DMS153 (cell line): ENCODE data around the gene DNAJC15.
"Not testable (repeated sequence)": the region's sequence is repeated elsewhere in the genome, so short reads cannot be mapped to it uniquely, and the experiment has no call there.

Source experiments
- DNase-seq: peaks from one replicate; lab custom pipeline; 2025; lab: John Stamatoyannopoulos, UW

The DNAJC15 gene

GRCh38 chr13:43005460-43006236 is 17.7 kb upstream of the DNAJC15 start:
- DNase-seq, result no peak

DNA sequence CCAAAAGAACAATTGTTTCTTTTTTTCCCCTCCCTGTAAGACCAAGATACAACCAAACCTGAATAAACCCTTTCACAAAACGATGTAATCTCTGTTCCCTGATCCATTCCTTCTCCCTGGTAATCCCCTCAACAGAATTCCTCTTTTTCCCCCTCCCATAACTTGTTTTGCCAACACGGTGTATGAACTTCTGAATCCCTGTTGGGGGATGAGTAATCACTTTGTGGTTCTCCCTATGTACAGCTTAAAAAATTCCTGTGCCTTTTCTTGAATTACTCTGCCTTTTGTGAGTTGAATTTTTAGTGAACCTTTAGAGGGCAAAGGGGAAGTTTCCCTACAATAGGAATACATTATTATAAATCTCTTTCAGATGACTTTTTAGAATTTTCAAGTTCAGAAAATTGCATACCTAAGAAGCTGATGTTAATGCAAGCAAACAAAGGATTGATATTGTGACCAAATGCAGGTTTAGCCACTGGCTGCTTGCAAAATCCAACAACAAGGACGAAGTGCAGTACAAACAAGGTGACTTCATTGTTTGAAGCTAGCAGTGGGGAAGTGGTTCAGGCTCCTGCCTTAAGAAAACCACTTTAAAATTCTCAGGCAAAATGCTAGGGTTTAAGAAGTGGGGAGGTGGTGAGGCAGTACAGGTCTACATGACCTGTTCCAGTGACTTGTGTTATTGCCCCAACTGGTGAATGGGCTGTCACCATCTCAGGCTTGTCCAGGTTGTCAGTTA is 16.3 kb upstream of the DNAJC15 start:
- no peak for DNase-seq

DNA sequence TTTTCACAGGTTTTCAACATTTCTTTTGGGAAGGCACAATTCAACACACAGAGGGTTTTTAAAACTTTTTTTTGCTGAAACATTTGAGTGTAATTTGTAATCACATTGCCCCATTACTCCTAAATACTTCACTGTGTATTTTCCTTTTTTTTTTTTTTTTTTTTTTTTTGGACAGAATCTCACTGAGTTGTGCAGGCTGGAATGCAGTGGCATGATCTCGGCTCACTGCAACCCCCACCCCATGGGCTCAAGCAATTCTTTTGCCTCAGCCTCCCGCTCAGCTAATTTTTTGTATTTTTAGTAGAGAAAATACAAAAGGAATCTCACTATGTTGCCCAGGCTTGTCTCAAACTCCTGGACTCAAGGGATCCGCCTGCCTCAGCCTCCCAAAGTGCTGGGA is 14.8 kb upstream of the DNAJC15 start:
- no peak for DNase-seq

GRCh38 chr13:43009506-43009905 is 13.9 kb upstream of the DNAJC15 start:
- no peak for DNase-seq

DNA sequence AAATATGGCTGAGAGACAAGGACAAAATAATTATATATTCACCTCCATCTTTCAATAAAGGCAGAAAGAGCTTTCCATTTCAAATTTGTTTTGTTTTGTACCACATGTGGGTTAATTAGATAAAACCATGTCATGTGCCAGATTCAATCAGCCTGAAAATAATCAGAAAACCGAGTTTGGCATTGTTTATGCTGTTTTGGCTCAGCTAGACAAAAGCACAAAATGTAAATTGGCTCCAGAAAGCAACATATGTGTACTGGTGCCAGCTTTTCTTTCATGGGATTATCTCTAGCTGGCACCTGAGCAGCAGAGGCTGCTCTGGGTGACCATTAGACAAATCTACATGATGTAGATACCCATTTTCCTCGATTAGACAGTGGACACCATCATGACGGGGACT is 9.2 kb upstream of the DNAJC15 start:
- DNase-seq, result no peak

GRCh38 chr13:43016226-43016625 is 7.2 kb upstream of the DNAJC15 start:
- no peak for DNase-seq

GRCh38 chr13:43019811-43020210 is 3.6 kb upstream of the DNAJC15 start:
- DNase-seq, result no peak

GRCh38 chr13:43020794-43021193 is 2.6 kb upstream of the DNAJC15 start:
- DNase-seq, result no peak

DNA sequence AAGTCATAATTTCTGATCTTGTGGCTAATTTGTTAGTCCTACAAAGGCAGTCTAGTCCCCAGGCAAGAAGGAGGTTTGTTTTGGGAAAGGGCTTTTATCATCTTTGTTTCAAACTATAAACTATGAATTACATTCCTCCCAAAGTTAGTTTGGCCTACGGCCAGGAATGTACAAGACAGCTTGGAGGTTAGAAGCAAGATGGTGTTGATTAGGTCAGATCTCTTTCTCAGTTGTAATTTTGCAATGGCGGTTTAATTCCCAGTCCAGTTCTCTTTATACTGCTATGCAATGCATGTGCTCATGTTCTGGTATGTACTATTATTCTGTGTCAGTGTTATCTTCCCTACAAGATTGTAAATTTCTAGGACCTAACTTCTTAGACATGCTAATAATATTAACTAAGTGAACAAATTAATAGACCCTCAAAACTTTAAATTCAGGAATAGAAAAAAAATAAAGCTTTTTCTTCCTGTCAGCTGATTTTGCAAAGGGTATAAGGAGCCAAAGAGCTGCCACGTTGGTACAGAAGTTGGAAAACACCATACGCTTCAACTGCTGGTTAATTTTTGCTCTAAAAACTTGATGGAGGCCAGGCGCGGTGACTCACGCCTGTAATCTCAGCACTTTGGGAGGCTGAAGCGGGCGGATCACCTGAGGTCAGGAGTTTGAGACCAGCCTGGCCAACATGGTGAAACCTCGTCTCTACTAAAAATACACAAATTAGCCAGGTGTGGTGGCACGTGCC is 1.3 kb upstream of the DNAJC15 start:
- no peak for DNase-seq

GRCh38 chr13:43022934-43023288 is 475 bp upstream of the DNAJC15 start:
- DNase-seq, result no peak

GRCh38 chr13:43026262-43026661 is 2.9 kb downstream of the DNAJC15 start:
- no peak for DNase-seq

GRCh38 chr13:43030548-43030947 is 7.2 kb downstream of the DNAJC15 start:
- no peak for DNase-seq

GRCh38 chr13:43031881-43032280 is 8.5 kb downstream of the DNAJC15 start:
- no peak for DNase-seq

- no peak for DNase-seq
These were observed 9.7 kb downstream of the DNAJC15 start for GRCh38 chr13:43033038-43033437.

GRCh38 chr13:43036351-43037250 is 13.2 kb downstream of the DNAJC15 start:
- no peak for DNase-seq

DNA sequence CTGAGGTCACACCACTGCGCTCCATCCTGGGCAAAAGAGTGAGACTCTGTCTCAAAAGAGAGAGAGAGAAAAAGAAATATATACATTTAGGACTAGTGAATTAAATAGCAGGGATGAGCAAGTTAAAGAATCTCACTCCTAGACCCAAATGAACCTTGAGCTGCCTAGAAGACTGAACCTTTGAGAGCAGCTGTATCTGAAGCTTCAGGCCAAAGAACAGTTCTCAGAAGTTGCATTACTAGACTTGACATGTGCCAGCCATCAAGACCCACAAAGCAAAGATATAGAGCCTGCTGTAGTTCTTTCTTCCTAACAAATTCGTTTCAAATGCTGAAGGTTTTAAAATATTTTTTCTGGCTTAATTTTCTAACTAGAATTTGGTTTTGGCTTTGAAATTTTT is 16.6 kb downstream of the DNAJC15 start:
- DNase-seq, result no peak

- DNase-seq, result not testable (repeated sequence)
These were observed 17.4 kb downstream of the DNAJC15 start for GRCh38 chr13:43040581-43041368.

DNA sequence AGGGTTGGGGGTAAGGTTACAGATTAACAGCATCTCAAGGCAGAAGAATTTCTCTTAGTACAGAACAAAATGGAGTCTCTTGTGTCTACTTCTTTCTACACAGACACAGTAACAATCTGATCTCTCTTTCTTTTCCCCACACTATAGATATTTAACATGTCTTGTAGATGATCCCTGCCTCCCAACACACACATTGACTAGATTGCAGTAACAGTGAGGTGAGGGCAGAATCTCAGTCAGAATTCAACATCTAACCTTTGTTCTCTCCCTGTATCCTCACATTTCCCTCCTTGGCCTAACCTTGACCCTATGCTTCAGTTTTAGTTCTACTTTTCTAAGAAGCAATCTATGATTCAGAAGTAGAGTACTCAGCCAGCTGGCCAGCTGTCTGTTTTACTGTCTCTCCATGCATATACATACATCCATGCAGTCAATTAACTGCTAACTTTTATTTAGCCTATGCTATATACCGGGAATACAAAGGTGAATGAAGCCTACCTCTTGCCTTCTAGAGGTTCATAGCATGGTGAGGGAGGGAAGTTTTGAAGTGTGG is 18.1 kb downstream of the DNAJC15 start:
- no peak for DNase-seq

GRCh38 chr13:43042410-43042921 is 19.1 kb downstream of the DNAJC15 start:
- no peak for DNase-seq

DNA sequence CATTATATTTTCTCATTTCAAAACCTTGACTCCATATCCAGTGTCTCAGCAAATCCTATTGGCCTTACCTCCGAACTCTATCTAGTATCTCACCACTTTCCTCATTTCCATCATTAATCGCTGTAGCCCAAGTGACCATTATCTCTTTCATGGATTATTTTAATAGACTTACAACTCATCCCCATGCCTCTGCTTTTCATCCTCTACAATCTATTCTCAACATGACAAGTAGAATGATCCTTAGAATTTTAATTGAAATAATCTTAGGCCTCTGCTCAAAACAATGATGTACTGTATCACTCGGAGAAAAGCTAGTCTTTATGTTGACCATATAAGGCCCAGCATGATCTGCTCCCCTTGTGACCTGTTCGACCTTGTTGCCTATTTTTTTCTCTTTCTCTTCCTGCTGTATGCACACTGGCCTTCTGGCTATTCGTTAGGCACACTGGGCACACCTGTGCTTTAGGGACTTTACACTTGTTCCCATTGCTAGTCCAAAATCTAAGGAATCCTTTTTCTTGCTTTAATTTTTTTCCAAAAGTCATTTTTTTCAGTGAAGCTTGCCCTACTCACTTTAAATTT is 21.4 kb downstream of the DNAJC15 start:
- DNase-seq, result no peak
